ENCODE data around the gene DOCK4.

DNA sequence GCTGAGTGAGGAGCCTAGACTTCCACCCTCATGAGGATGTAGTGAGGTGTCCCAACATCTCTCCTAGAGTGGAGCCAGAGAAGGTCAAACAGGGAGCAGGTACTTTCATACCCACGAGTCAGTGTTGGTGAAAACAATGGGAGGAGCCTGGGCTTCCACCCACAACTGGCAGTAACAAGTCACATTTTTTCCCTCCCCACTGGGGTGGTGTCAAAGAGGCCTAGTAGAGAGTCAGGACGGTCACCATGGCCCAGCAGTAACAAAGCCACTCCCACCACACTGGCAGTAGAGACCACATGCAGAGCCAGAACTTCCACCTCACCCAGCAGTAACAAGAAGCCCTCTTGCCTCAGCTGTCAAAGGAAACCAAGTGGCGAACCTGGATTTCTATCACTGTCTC lies 363.7 kb downstream of the DOCK4 start:
- TF ChIP-seq, protein P1, sequence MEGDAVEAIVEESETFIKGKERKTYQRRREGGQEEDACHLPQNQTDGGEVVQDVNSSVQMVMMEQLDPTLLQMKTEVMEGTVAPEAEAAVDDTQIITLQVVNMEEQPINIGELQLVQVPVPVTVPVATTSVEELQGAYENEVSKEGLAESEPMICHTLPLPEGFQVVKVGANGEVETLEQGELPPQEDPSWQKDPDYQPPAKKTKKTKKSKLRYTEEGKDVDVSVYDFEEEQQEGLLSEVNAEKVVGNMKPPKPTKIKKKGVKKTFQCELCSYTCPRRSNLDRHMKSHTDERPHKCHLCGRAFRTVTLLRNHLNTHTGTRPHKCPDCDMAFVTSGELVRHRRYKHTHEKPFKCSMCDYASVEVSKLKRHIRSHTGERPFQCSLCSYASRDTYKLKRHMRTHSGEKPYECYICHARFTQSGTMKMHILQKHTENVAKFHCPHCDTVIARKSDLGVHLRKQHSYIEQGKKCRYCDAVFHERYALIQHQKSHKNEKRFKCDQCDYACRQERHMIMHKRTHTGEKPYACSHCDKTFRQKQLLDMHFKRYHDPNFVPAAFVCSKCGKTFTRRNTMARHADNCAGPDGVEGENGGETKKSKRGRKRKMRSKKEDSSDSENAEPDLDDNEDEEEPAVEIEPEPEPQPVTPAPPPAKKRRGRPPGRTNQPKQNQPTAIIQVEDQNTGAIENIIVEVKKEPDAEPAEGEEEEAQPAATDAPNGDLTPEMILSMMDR (IDR thresholded peaks at IDR 0.05; ENCODE audit: insufficient read depth, low read length, poor library complexity, severe bottlenecking), result no peak
- TF ChIP-seq EZH2phosphoT487 (conservative IDR thresholded peaks at IDR 0.05; ENCODE audit: low read length), result no peak
